Body of pancreas (tissue), 4 donors: ENCODE data around the gene NRL.
A peak's percentile ranks its signal among the peaks of the same experiment; 100 is the strongest.

Experiments
- CTCF ChIP-seq, 7 experiments: fragments of 450-650 bp in 4 of 7; fragments of 200-600 bp in 3 of 7; sonication (generic) in 3 of 7; IDR thresholded peaks; one replicate each; pipeline ENCODE4 v1.5.1; 2016 to 2019; ENCODE audit warnings: antibody characterized with exemption in 7 of 7
- POLR2A ChIP-seq, 3 donors: fragments of 450-650 bp; IDR thresholded peaks; one replicate each; pipeline ENCODE4 v1.6.1; 2016; ENCODE audit warnings: antibody characterized with exemption in 3 of 3, mild to moderate bottlenecking in 2 of 3

GRCh38 chr14:24160850-24161804 lies 46.4 kb upstream of the NRL start, which contains the start of gene IRF9:
- TF ChIP-seq CTCF (IDR thresholded peaks at IDR 0.05) (peak; percentile 91 to 99 (median 98)), POLR2A (IDR thresholded peaks at IDR 0.05) (peak; percentile 10 to 81 (median 79))
